H1 (cell line): ENCODE data around the gene DGKD. TPM values are rescaled to one million over a fixed set of nuclear protein-coding genes. Genes with fewer than 3 reads are reported as not detected.

Experiments used
- CTCF ChIA-PET: fragments of 300-600 bp; sonication (Branson Sonifier 250); formaldehyde crosslinking; loops from one replicate; lab custom pipeline; 2021; ENCODE audit not compliant: partially characterized antibody; lab: Charles Lee
- POLR2A ChIA-PET: fragments of 300-600 bp; sonication (Branson Sonifier 250); formaldehyde crosslinking; loops from one replicate; lab custom pipeline; 2021; ENCODE audit warnings: inconsistent platforms; ENCODE audit not compliant: partially characterized antibody; lab: Charles Lee
- DNase-seq, 2 experiments: peaks; one replicate each; pipeline versions ENCODE4 v3.0.0 to v3.0.0-alpha.2; 2010 to 2022; ENCODE audit warnings: low spot score in 2 of 2, low read depth in 1 of 2, mixed read lengths in 1 of 2
- FAIRE-seq: peaks from 2 replicates; lab custom pipeline; 2011; peaks lifted over from hg19 to GRCh38; lab: Jason Lieb, UNC
- H2AFZ ChIP-seq: 2 replicates; pipeline ENCODE4 v1.8.1; 2012; ENCODE audit warnings: low read length, inconsistent platforms
- H2AK5ac ChIP-seq: 2 replicates; pipeline ENCODE4 v1.6.1; 2013; ENCODE audit warnings: low read depth, low read length
- H2BK120ac ChIP-seq: replicated peaks from 2 replicates; pipeline ENCODE3; 2013; ENCODE audit warnings: low read depth, low read length, inconsistent platforms
- H2BK12ac ChIP-seq: 2 replicates; pipeline ENCODE4 v1.6.1; 2013; ENCODE audit warnings: low read depth, low read length
- H2BK15ac ChIP-seq: 2 replicates; pipeline ENCODE4 v1.6.1; 2013; ENCODE audit warnings: low read length
- H2BK20ac ChIP-seq: 2 replicates; pipeline ENCODE4 v1.6.1; 2013; ENCODE audit warnings: low read length
- H2BK5ac ChIP-seq: 2 replicates; pipeline ENCODE4 v1.6.1; 2013; ENCODE audit warnings: low read depth, low read length
- H3K14ac ChIP-seq: 2 replicates; pipeline ENCODE4 v1.6.1; 2013; ENCODE audit warnings: inconsistent platforms; ENCODE audit not compliant: insufficient read length
- H3K18ac ChIP-seq: 2 replicates; pipeline ENCODE4 v1.6.1; 2013; ENCODE audit warnings: low read length; ENCODE audit errors: extremely low read depth
- H3K23ac ChIP-seq: 2 replicates; pipeline ENCODE4 v1.6.1; 2013; ENCODE audit warnings: inconsistent platforms; ENCODE audit not compliant: insufficient read length
- H3K23me2 ChIP-seq: 2 replicates; pipeline ENCODE4 v1.6.1; 2013; ENCODE audit warnings: low read depth, low read length
- H3K27ac ChIP-seq: 2 replicates; pipeline ENCODE4 v1.6.1; 2011; ENCODE audit warnings: low read depth, low read length, inconsistent platforms
- H3K27me3 ChIP-seq, 4 experiments: replicated peaks in 1 of 4; 1 replicate in 1 of 4; 2 replicates in 3 of 4; pipeline versions ENCODE4 v1.6.1 to v1.8.1; 2011 to 2013; ENCODE audit warnings: low read length in 3 of 4, mild to moderate bottlenecking in 3 of 4, inconsistent platforms in 2 of 4, mixed read lengths in 2 of 4, moderate library complexity in 1 of 4; ENCODE audit not compliant: control insufficient read depth in 3 of 4, insufficient read depth in 3 of 4; ENCODE audit errors: extremely low read depth in 1 of 4
- H3K36me3 ChIP-seq, 4 experiments: 2 replicates each; pipeline versions ENCODE4 v1.6.1 to v1.8.1; 2011 to 2013; ENCODE audit warnings: mild to moderate bottlenecking in 4 of 4, low read length in 3 of 4, moderate library complexity in 2 of 4, control low read depth in 1 of 4, inconsistent platforms in 1 of 4; ENCODE audit not compliant: insufficient read depth in 4 of 4, control insufficient read depth in 2 of 4
- H3K4ac ChIP-seq: replicated peaks from 2 replicates; pipeline ENCODE3; 2013; ENCODE audit warnings: low read length, low read depth, mixed read lengths, inconsistent platforms; ENCODE audit not compliant: insufficient read length
- H3K4me1 ChIP-seq, 4 experiments: replicated peaks in 1 of 4; 1 replicate in 1 of 4; 2 replicates in 3 of 4; pipeline versions ENCODE4 v1.6.1 to v1.8.1; 2011 to 2013; ENCODE audit warnings: low read length in 3 of 4, inconsistent platforms in 2 of 4, mixed read lengths in 1 of 4; ENCODE audit not compliant: insufficient read depth in 4 of 4, control insufficient read depth in 3 of 4
- H3K4me2 ChIP-seq, 2 experiments: 2 replicates each; pipeline versions ENCODE4 v1.6.1 to v1.8.1; 2011 to 2013; ENCODE audit warnings: low read depth in 2 of 2, low read length in 2 of 2, control low read depth in 1 of 2, inconsistent platforms in 1 of 2, mild to moderate bottlenecking in 1 of 2; ENCODE audit not compliant: insufficient read depth in 1 of 2
- H3K4me3 ChIP-seq, 4 experiments: fragments of 200-600, 300-600 bp in 1 of 4; sonication (generic), shearing (Covaris generic), sonication (Bioruptor Twin) in 1 of 4; 2 replicates each; pipeline versions ENCODE4 v1.5.1 to v1.8.1; 2011 to 2016; ENCODE audit warnings: low read length in 4 of 4, low read depth in 3 of 4, control low read depth in 2 of 4, inconsistent platforms in 2 of 4, mild to moderate bottlenecking in 2 of 4, mixed read lengths in 1 of 4, moderate library complexity in 1 of 4; ENCODE audit not compliant: insufficient read depth in 2 of 4; ENCODE audit errors: extremely low read depth in 1 of 4
- H3K56ac ChIP-seq: replicated peaks from 2 replicates; pipeline ENCODE3; 2013; ENCODE audit warnings: low read depth, mild to moderate bottlenecking, mixed read lengths, low read length, inconsistent platforms; ENCODE audit not compliant: insufficient read length
- H3K79me1 ChIP-seq: 2 replicates; pipeline ENCODE4 v1.6.1; 2013; ENCODE audit warnings: low read depth, low read length, control low read depth
- H3K79me2 ChIP-seq, 2 experiments: 2 replicates each; pipeline versions ENCODE4 v1.6.1 to v1.8.1; 2012 to 2013; ENCODE audit warnings: low read length in 2 of 2, mild to moderate bottlenecking in 2 of 2, inconsistent platforms in 1 of 2; ENCODE audit not compliant: insufficient read depth in 2 of 2, control insufficient read depth in 1 of 2
- H3K9ac ChIP-seq, 4 experiments: replicated peaks in 1 of 4; 1 replicate in 1 of 4; 2 replicates in 3 of 4; pipeline versions ENCODE4 v1.6.1 to v1.8.1; 2011 to 2013; ENCODE audit warnings: low read depth in 3 of 4, low read length in 3 of 4, control low read depth in 2 of 4, mild to moderate bottlenecking in 2 of 4, moderate library complexity in 2 of 4, inconsistent platforms in 1 of 4; ENCODE audit errors: extremely low read depth in 1 of 4
- H3K9me3 ChIP-seq, 2 experiments: 2 replicates each; pipeline versions ENCODE4 v1.6.1 to v1.8.1; 2012 to 2013; ENCODE audit warnings: mild to moderate bottlenecking in 2 of 2, moderate library complexity in 2 of 2, control low read depth in 1 of 2, inconsistent platforms in 1 of 2, low read depth in 1 of 2, low read length in 1 of 2, mixed read lengths in 1 of 2; ENCODE audit not compliant: insufficient read depth in 2 of 2
- H4K20me1 ChIP-seq, 2 experiments: replicated peaks in 1 of 2; 2 replicates each; pipeline versions ENCODE3 to v1.8.1; 2011 to 2013; ENCODE audit warnings: inconsistent platforms in 2 of 2, low read length in 2 of 2, mild to moderate bottlenecking in 1 of 2; ENCODE audit not compliant: insufficient read depth in 2 of 2, control insufficient read depth in 1 of 2
- H4K5ac ChIP-seq: 2 replicates; pipeline ENCODE4 v1.6.1; 2013; ENCODE audit warnings: low read length, low read depth, mixed read lengths, inconsistent platforms; ENCODE audit not compliant: insufficient read length
- H4K8ac ChIP-seq: 2 replicates; pipeline ENCODE4 v1.8.0; 2013; ENCODE audit warnings: mild to moderate bottlenecking, moderate library complexity, low read length, inconsistent platforms; ENCODE audit not compliant: insufficient read depth; ENCODE audit errors: extremely low read depth
- H4K91ac ChIP-seq: replicated peaks from 2 replicates; pipeline ENCODE3; 2013; ENCODE audit warnings: low read length, mixed read lengths, inconsistent platforms; ENCODE audit not compliant: insufficient read length
- BRCA1 ChIP-seq: IDR thresholded peaks from 2 replicates; pipeline ENCODE4 v1.6.1; 2012; ENCODE audit warnings: low read depth, low read length, improper control_type of control experiment
- CBX8 ChIP-seq: fragments of 300-800, 300-1000 bp; sonication (generic); IDR thresholded peaks from 2 replicates; pipeline ENCODE4 v1.7.1; 2016; ENCODE audit warnings: low read depth, low read length, borderline replicate concordance
- EGR1 ChIP-seq: IDR thresholded peaks from 2 replicates; pipeline ENCODE4 v1.6.1; 2011; ENCODE audit warnings: low read depth, low read length, borderline replicate concordance
- EP300 ChIP-seq, 2 experiments: IDR thresholded peaks; 1 replicate in 1 of 2; 2 replicates in 1 of 2; pipeline ENCODE4 v1.6.1; 2011 to 2012; ENCODE audit warnings: low read depth in 2 of 2, low read length in 2 of 2, mild to moderate bottlenecking in 2 of 2, borderline replicate concordance in 1 of 2, inconsistent platforms in 1 of 2, moderate library complexity in 1 of 2
- NRF1 ChIP-seq: IDR thresholded peaks from 2 replicates; pipeline ENCODE4 v1.6.1; 2011; ENCODE audit warnings: mild to moderate bottlenecking, low read depth, low read length, improper control_type of control experiment
- POU5F1 ChIP-seq: IDR thresholded peaks from 2 replicates; pipeline ENCODE4 v1.6.1; 2011; ENCODE audit warnings: low read depth, mild to moderate bottlenecking, low read length, moderate library complexity
- RFX5 ChIP-seq: IDR thresholded peaks from 2 replicates; pipeline ENCODE4 v1.6.1; 2011; ENCODE audit warnings: low read depth, low read length, improper control_type of control experiment, borderline replicate concordance
- ZNF274 ChIP-seq: IDR thresholded peaks from 2 replicates; pipeline ENCODE4 v1.7.0; 2012; ENCODE audit warnings: low read length, borderline replicate concordance; ENCODE audit errors: extremely low read depth
- WGBS, 2 experiments: shearing (Covaris generic) in 1 of 2; methylation state at CpG; one replicate each; pipeline versions ENCODE4 v1.1.6 to v1.1.7; 2013 to 2015; ENCODE audit warnings: low lambda C conversion rate in 2 of 2, mixed read lengths in 2 of 2, inconsistent platforms in 1 of 2, low coverage in 1 of 2, missing lambda C conversion rate in 1 of 2; ENCODE audit not compliant: insufficient replicate concordance in 2 of 2, insufficient coverage in 1 of 2, insufficient read length in 1 of 2; ENCODE audit errors: extremely low coverage in 1 of 2, missing lambda C conversion rate in 1 of 2; 5-methylcytosine and 5-hydroxymethylcytosine counted together
- polyA plus RNA-seq, 7 experiments: library from polyadenylated mRNA; depleted of rRNA in 3 of 7; stranded (reverse) in 5 of 7; unstranded in 2 of 7; fragments of >200 nt in 5 of 7; fragments of 200-250 nt in 2 of 7; gene quantifications; 1 replicate in 5 of 7; 2 replicates in 1 of 7; 4 replicates in 1 of 7; pipeline versions ENCODE4 v1.2.1 to v1.2.3, GENCODE V29; 2011 to 2013; ENCODE audit warnings: missing spikeins in 2 of 7, mixed read lengths in 2 of 7
- total RNA-seq: library from RNA; stranded (reverse); fragmentation: NEBNext Ultra II Directional; extraction: Animal tissue kit (Norgen Biotek cat#: 25700); gene quantifications from 2 replicates; pipeline ENCODE4 v1.2.1, GENCODE V29; 2021
- TF ChIP-seq, protein P1 (sequence below): IDR thresholded peaks from 2 replicates; pipeline ENCODE4 v1.6.1; 2012; ENCODE audit warnings: inconsistent platforms
- TF ChIP-seq, protein P2 (sequence below), 3 experiments: IDR thresholded peaks; 1 replicate in 2 of 3; 2 replicates in 1 of 3; pipeline versions ENCODE4 v1.5.1 to v1.6.1; 2011; ENCODE audit warnings: low read length in 3 of 3, mild to moderate bottlenecking in 3 of 3, inconsistent platforms in 2 of 3, low read depth in 1 of 3, moderate library complexity in 1 of 3; ENCODE audit not compliant: insufficient read depth in 1 of 3; ENCODE audit errors: control extremely low read depth in 1 of 3

Gene DGKD
- total and polyA plus RNA-seq, 2 of the 8 experiments (the other 6 are each of a cell fraction or from before 2014, with no cell fraction given) = 7.7 to 30.9 TPM

- Histone ChIP-seq H2BK20ac (no peak overlapping the region), H4K20me1 (peaks cover 0 to 3% of the 10 kb centered on the region in 2 experiments), H3K79me1 (no peaks in the 10 kb centered on the region), H3K4me2 (no peak overlapping the region), H2BK12ac (no peak overlapping the region), H4K91ac (no peak overlapping the region), H3K4ac (no peak overlapping the region), H4K5ac (no peak overlapping the region), H3K9me3 (no peaks in the 10 kb centered on the region), H2AK5ac (no peak overlapping the region), H3K36me3 (peaks cover 0 to 8% (median 0%) of the 10 kb centered on the region in 4 experiments; a peak in 3 of 8 replicates), H3K9ac (no peak overlapping the region), H2AFZ (no peak overlapping the region), H3K14ac (no peak overlapping the region), H3K23me2 (peaks cover 2% of the 10 kb centered on the region; the same call in 1 of the 2 replicates), H3K18ac (no peak overlapping the region), H2BK5ac (no peak overlapping the region), H3K56ac (no peak overlapping the region), H4K8ac (peak overlapping the region; percentile 35; the same call in 1 of the 2 replicates), H2BK120ac (no peak overlapping the region), H3K4me3 (no peak overlapping the region), H2BK15ac (no peak overlapping the region), H3K27me3 (no peaks in the 10 kb centered on the region), H3K27ac (no peak overlapping the region), H3K23ac (no peak overlapping the region), H3K79me2 (no peaks in the 10 kb centered on the region), H3K4me1 (no peaks in the 10 kb centered on the region)
- ChIA-PET POLR2A (interaction anchor here (1.0 kb wide), 1 partner anchor 16 kb away, joined by 3 read pairs; no protein-coding TSS in a partner anchor), CTCF (interaction anchor here (0.9 to 1.3 kb wide), 6 partner anchors 14 to 184 kb away, joined by 3 to 6 read pairs (median 3); no protein-coding TSS in a partner anchor)
- FAIRE-seq (no peak), DNase-seq (no peak)
- WGBS, 2 experiments = 90% methylated on average over 20 of the region's 25 CpGs; no CpG with 5 or more reads in 1 of the 2 experiments
- TF ChIP-seq, protein P1, sequence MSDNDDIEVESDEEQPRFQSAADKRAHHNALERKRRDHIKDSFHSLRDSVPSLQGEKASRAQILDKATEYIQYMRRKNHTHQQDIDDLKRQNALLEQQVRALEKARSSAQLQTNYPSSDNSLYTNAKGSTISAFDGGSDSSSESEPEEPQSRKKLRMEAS = no peak
- TF ChIP-seq EP300 (IDR thresholded peaks at IDR 0.05; ENCODE audit: borderline replicate concordance in 1 of 2, low read depth in 2 of 2, low read length in 2 of 2) = no peak
- no peak for TF ChIP-seq EGR1
- TF ChIP-seq, protein P2, sequence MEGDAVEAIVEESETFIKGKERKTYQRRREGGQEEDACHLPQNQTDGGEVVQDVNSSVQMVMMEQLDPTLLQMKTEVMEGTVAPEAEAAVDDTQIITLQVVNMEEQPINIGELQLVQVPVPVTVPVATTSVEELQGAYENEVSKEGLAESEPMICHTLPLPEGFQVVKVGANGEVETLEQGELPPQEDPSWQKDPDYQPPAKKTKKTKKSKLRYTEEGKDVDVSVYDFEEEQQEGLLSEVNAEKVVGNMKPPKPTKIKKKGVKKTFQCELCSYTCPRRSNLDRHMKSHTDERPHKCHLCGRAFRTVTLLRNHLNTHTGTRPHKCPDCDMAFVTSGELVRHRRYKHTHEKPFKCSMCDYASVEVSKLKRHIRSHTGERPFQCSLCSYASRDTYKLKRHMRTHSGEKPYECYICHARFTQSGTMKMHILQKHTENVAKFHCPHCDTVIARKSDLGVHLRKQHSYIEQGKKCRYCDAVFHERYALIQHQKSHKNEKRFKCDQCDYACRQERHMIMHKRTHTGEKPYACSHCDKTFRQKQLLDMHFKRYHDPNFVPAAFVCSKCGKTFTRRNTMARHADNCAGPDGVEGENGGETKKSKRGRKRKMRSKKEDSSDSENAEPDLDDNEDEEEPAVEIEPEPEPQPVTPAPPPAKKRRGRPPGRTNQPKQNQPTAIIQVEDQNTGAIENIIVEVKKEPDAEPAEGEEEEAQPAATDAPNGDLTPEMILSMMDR (IDR thresholded peaks at IDR 0.05; ENCODE audit: control extremely low read depth in 1 of 3, insufficient read depth in 1 of 3, low read depth in 1 of 3, low read length in 3 of 3) = no peak
- TF ChIP-seq RFX5 = no peak
- TF ChIP-seq ZNF274 = no peak
- TF ChIP-seq CBX8 = no peak
- TF ChIP-seq POU5F1 = no peak
- no peak for TF ChIP-seq BRCA1
- no peak for TF ChIP-seq NRF1
Measured at GRCh38 chr2:233462202-233462785, 108.0 kb downstream of the DGKD start.
